Adrenal gland (tissue), 5 donors: ENCODE data around the gene TNS1.

Source experiments
- POLR2A ChIP-seq, 2 donors: fragments of 450-650 bp; IDR thresholded peaks; one replicate each; pipeline ENCODE4 v1.6.1; 2017; ENCODE audit warnings: antibody characterized with exemption in 2 of 2, mild to moderate bottlenecking in 2 of 2, moderate library complexity in 1 of 2
- TF ChIP-seq, protein P1 (sequence below), 6 experiments: fragments of 450-650 bp in 4 of 6; fragments of 200-600 bp in 2 of 6; sonication (generic) in 1 of 6; IDR thresholded peaks; 1 replicate in 5 of 6; 2 replicates in 1 of 6; pipeline versions ENCODE4 v1.5.1 to v1.8.0; 2016 to 2021; ENCODE audit warnings: antibody characterized with exemption in 6 of 6, mild to moderate bottlenecking in 2 of 6, moderate library complexity in 1 of 6
- donor health status: DM: no; HTN: no; CAD: no.

DNA sequence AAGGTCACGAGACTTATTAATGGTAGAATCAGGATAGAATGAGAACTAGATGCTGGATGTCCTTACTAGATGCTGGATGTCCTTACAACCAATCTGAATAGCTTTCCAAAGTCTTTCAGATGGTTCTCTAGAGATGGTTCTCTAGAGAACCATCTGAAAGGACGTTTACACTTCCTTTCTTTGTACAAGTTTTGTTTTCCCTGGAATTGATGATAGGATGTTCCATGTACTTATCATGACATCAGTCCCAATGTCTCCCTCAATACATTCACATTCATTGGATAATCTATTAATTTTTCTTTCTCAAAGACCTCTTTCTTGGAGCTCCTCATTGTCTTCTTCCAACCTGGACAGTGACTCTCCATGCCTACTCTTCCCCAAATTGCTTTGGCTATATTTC is 38.1 kb upstream of the TNS1 start:
- TF ChIP-seq, protein P1, sequence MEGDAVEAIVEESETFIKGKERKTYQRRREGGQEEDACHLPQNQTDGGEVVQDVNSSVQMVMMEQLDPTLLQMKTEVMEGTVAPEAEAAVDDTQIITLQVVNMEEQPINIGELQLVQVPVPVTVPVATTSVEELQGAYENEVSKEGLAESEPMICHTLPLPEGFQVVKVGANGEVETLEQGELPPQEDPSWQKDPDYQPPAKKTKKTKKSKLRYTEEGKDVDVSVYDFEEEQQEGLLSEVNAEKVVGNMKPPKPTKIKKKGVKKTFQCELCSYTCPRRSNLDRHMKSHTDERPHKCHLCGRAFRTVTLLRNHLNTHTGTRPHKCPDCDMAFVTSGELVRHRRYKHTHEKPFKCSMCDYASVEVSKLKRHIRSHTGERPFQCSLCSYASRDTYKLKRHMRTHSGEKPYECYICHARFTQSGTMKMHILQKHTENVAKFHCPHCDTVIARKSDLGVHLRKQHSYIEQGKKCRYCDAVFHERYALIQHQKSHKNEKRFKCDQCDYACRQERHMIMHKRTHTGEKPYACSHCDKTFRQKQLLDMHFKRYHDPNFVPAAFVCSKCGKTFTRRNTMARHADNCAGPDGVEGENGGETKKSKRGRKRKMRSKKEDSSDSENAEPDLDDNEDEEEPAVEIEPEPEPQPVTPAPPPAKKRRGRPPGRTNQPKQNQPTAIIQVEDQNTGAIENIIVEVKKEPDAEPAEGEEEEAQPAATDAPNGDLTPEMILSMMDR (IDR thresholded peaks at IDR 0.05) = no peak
- TF ChIP-seq POLR2A (IDR thresholded peaks at IDR 0.05) = no peak
